ACHN (cell line): Measurements from ENCODE around the gene SPTB.

Source experiments
- DNase-seq: peaks from one replicate; pipeline ENCODE4 v3.0.0-alpha.2; 2015
- in situ Hi-C: cut with HindIII; loops from 2 replicates; pipeline ENCODE4 v1.10.0; 2017; ENCODE audit warnings: low sequenced_read_pairs, low pct_ligation_motif_present, low pct_unique_long_range_greater_than_20kb

The SPTB gene

DNA sequence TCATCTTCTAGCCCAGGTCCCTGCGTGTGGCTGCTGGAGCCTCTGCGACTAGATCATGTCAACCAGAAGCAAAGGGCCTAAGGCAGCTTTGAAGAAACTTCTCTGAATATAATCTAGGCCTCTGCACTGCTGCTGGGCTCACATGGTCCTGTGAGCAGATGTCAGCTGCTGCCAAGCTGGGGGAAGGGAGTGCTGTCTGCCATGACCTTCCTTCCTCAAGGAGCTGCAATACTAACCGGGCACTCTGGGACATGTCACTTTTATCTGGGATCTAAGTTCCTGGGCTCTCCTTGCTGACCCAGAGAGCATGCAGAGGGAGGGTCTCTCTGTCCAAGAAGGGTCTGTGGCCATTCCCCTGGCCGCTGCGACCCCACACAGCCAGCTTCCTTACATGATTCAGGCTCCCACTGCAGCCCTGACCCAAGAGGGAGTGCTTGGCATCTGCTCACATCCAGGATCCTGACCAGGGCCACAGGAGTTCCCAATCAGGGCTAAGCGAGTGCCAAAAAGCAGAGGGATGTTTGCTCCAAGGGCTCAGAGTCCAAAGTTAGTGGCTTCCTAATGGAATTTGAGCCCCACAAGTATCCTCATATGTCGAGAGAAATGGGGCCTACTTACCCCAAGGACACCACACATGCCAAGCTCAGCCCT lies 101.5 kb downstream of the SPTB start:
- no peak for DNase-seq
- in situ Hi-C loops, result no loop called here

DNA sequence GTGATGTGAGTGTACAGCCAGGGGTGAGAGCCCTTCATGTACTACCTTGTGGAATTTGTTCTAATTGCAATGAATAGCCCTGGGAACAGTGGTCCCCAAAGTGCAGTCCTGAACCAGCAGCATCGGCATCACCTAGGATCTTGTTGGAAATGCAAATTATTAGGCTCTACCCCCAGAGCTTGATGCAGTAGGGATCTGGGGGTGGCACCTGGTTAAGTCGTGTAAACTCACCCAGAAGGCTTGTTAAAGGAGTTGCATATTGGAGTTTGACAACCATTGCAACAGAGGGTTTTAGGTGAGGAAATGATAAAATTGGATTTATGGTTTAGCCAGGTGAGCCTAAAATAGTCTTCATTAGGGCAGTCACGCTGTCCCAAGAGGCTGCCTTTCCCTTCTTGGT lies 102.2 kb downstream of the SPTB start:
- DNase-seq, result no peak
- in situ Hi-C loops, result no loop called here

DNA sequence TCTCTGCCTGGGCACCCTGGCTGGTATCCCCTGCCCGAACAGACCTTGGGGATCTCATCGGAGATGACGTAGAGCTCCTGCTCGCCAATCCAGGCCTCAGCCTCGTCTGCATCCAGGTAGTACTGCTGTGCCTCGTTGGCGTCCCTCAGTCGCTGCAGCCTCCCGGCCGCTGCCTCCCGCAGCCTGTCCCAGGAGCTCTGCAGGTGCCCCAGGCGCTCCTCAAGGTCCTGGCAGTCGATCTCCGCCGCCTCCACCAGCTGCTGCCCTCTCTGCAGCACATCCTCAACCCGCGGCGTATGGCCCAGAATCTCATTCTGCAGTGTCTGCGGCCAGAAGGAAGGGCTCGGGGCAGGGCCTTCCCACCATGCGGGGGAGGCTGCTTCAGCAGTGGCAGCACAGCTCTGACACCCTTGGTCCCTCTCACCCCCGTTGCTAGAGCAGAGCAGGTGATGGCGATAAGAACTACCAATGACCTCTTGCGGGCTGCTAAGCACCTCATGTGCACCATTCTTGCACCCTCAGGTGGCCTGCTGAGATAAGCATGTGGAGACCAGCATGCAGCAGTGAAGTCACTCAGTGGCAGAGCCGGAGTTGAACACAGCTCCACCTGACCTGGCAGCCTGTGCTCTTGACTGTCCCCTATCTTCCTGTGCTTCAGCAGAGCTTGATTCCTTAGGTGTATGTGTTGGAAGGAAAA lies 104.5 kb downstream of the SPTB start:
- in situ Hi-C loops, result no loop called here
- DNase-seq, result no peak

DNA sequence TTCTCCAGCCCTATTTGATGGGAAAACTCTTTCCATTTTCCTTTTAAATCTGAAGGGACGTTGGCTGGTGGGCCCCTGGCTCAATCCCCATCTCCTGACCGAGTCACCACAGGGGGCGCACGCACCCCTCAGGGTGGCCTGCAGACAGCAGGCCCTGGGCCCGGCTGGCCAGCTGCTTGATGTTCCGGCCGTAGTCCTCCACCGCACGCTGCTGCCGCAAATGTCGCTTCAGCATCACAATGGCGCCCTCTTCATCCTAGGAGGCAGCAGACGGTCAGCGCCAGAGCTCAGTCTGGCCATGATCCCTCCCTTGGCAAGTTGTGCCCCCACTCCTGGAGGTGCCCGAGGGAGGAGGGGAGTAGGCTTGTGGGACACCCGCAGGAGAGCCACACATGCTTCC lies 105.4 kb downstream of the SPTB start:
- in situ Hi-C loops, result no loop called here
- no peak for DNase-seq

DNA sequence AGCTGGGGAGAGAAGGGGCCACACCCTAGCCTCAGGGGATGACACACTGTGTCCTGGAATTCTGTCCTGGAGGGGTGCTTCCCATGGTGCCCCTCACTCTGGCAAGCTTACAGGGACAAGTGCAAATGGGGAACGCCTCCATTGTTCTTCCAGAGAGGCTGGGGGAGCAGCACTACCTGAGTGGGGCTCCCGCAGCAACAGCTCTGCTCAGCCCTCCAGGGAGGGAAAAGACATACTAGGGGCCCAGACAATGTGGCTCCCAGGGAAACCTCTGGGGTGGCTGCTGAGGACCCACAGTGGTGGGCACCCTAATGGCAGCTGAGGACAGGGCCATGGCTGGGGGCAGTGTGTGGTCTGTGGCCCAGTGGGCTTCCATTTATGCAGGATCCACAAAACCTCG lies 106.1 kb downstream of the SPTB start:
- DNase-seq, result no peak
- in situ Hi-C loops, result no loop called here

DNA sequence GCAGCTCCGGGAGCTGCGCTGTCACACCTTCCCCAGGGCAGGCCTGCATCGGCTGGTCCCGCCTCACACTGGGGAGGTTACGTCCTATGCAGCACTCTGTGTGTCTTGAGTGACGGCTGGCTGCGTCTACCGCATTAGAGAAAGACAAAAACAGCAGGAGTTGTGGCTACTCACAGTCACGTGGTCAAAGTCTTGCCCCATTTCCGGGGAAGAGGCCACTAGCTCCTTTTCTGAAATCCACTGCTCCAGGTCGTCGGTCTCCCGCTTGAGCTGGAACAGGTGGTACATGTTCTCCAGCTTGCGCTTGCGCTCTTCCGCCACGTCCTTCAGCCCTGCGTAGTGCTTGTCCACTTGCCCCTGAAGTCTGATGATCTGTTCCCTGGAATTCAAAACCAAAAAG lies 106.7 kb downstream of the SPTB start:
- in situ Hi-C loops, result no loop called here
- DNase-seq, result no peak

DNA sequence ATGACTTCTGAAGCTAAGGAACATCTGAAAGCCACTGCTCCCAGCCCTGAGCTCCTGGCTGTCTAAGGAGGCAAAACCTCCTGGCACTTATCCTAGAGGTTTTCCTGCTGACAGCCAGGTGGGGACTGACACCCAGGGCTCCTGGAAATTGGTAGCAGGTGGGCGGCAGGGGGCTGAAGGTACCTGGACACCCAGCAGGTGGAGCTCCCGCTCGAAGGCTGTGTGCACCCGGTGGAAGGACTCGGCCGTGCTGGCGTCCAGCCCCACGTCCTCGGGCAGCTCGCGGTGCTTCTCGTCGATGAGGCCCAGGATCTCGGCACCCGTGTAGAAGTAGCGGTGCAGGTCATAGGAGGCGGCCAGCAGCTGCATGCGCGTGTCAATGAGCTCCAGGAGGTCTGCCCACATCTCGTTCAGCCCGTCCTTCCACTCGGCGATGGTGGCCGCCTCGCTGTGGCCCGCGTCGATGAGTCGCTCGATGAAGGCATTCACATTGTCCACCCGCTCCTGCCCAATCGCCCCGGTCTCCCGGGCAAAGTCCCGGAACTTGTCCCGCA lies 107.2 kb downstream of the SPTB start:
- no peak for DNase-seq
- in situ Hi-C loops, result no loop called here

DNA sequence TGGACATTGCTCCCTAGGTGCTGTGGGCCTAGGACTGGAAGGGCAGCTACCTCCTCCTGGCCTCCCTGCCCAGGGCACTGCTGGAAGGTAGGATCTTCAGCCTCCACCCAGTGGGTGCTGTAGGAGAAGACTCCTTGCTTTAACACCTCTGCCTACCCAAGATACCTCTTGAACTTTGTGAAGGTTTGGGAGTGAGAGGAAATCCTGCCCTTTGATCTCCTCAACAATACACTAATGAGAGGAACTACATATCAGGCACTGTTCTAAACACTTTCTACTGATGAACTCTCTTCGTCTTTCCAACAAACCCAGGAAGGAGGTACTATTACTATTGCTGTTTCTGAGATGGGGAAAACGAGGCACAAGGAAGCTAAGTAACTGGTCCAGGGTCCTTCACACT lies 108.5 kb downstream of the SPTB start:
- in situ Hi-C loops, result no loop called here
- DNase-seq, result no peak

DNA sequence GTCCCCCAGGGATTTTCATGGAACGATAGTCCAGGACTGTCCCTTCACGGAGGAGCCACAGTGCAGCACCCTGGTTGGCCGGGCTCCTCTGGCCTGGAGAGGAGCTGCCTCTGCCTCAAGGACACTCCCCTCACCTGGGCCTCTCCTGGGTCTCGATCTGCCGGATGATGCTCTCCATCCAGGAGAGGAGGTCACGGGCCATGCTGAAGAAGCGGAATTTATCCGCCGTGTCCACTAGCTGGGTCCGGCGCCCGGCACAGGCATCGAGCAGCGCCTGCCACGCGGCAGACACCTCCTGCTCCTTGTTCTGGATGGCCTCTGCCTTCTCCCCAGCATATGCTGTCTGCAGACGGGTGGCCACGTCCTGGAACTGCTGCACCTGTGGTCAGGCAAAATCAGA lies 109.0 kb downstream of the SPTB start:
- in situ Hi-C loops, result no loop called here
- DNase-seq, result no peak

DNA sequence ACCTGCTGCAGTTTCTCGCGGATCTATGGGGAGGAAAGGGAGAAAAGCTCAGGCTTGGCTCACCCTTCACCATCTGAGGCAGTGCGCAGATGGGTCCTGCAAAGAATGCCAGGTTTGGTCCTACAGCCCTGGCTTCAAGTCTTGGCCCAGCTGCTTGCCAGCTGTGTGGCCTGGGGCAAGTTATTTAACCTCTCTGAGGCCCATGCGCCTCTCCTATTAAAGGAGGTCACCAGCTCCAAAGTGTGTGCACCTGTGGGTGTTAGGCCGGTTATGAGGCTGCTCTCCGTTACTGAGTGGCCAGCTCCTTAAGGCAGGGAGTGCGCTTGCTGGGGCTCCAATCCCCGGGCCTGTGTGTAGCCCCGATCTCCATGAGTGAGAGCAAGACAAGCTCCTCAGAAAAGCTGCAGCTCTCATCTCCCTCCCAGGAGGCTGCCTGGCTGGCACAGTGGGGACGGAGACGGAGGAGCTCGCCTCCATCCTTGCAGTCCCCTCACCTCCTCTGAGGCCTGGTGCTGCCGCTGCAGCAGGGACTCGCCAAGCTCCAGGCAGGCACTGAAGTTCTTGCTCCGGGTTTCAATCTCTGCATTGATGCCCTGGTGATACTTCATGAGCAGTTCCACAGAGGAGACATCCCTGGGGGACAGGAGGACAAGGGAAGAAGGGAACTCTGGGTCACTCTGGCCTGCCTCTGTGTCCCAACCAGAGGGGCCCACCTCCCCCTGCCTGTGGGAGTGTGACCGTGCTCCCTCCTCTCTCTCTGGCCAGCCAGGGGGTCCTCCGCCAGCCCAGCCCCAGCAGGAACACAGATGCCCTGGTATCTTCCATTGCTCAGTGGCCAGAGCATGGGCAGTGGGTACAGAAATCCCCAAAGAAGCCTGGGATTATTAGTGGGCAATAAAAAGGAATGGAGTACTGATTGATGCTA lies 110.3 kb downstream of the SPTB start:
- no peak for DNase-seq
- in situ Hi-C loops, result no loop called here

DNA sequence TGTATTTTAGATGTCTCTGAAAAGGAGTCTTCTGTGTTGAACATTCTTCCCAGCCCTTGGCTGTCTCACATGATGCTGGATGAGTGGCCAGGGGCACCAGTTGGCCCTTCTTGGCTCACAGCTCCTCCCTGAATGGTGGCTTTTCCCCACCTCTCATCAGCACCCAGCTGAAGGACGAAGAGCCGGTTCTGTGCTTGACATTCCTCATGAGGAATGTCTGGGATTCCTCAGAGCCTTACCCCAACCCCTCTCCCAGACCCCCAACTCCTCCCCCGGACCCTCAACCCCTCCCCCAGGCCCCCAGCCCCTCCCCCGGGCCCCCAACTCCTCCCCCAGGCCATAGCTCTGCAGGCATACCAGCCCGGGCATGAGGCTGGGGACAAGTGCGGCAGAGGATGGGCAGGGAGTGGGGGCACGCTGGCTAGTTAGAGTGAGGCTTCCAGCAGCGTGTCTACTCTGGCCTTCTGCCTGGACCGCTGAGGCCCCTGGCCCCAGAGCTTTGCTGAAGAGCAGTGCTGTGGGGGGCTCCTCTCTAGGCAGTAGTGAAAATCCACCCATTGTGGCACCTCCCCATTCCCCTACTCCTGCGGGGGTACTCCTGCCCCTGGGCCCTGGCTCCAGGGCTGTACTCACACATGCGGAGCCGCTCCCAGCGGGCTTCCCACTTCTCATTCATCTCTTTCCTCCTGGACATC lies 111.2 kb downstream of the SPTB start:
- no peak for DNase-seq
- in situ Hi-C loops, result no loop called here

DNA sequence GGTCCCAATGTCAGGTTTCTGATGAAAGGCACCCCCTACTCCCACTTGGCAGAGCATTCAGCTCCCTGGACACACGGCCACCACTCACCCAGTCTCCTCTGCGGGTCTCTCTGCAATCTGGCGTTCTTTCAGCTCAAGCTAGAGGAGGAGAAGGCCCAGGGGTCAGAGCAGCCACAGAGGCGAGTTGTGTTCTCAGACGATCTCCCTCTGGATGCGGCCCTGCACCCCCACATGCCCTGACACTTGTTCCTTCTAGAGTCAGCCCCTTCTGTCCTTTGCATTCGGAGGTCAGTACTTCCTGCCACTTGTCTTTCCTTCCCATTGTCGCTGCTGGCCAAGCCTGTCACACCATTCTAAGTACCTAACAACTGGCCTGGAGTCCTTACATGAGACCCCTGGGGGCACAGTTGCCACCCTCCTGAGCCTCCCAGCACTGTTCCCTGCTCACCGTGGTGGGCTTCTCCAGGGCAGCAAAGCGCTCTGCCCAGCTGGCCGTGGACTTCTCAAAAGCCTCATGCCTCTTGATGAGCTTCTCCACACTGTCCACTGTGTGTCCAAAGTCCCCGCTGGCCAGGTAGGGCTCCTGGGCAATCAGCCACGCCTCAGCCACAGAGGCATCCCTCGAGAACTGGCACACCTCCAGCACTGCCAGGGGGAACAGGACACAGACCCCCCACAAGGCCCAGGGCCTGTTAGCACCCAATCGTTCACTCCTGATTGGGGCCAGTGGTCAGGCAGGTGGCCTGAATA lies 112.3 kb downstream of the SPTB start:
- DNase-seq, result no peak
- in situ Hi-C loops, result no loop called here

DNA sequence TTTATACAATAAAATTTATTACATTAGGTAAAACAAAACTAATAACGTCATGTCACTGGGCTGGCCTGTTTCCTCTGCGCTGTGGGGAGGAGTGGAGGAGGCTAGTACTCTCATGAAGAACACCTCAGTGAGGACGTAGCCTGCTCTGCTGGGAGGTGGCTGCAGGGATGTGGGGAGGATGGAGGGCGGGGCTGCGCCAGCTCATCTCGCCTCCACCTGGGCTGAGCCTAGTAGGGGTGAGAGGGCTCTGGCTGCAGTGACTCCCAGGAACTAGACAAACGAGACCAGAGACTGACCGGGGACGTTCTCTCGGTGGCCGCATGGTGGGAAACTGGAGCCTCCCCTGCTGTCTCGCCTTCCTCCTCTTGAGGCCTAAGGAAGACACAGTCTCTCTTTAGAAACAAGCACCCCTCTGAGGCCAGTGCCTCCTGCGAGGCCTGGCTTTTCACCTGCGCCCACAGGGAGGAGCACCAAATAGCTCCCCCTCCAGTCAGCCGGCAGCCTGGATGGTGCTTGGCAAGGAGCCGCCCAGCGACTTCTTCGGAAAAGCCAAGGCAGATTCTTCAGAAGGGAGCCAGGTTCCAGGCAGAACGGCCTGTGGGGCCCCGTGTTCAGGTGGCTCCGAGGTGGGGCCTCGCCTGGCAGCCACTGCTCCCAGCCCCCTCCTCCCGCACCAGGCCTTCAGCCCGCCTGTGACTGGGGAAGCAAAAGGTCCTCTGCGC lies 113.1 kb downstream of the SPTB start:
- no peak for DNase-seq
- in situ Hi-C loops, result no loop called here

DNA sequence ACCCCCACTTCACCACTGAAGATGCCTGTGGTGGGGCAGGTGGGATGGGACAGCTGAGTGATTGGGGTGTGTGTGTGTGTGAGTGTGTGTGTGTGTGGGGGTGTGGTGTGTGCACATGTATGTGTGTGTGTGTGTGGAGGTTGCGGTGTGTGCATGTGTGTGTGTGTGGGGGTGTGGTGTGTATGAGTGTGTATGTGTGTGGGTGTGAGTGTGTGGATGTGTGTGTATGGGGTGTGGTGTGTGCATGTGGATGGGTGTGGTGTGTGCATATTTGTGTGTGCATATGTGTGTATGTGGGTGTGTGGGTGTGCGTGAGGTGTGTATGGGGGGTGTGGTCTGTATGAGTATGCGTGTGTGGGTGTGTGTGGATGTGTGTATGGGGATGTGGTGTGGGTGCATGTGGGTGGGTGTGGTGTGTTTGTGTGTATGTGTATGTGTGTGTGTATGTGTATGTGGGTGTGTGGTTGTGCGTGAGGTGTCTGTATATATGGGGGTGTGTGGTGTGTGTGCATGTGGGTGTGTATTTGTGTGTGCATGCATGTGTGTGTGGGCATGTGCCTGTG lies 113.9 kb downstream of the SPTB start:
- in situ Hi-C loops, result no loop called here

DNA sequence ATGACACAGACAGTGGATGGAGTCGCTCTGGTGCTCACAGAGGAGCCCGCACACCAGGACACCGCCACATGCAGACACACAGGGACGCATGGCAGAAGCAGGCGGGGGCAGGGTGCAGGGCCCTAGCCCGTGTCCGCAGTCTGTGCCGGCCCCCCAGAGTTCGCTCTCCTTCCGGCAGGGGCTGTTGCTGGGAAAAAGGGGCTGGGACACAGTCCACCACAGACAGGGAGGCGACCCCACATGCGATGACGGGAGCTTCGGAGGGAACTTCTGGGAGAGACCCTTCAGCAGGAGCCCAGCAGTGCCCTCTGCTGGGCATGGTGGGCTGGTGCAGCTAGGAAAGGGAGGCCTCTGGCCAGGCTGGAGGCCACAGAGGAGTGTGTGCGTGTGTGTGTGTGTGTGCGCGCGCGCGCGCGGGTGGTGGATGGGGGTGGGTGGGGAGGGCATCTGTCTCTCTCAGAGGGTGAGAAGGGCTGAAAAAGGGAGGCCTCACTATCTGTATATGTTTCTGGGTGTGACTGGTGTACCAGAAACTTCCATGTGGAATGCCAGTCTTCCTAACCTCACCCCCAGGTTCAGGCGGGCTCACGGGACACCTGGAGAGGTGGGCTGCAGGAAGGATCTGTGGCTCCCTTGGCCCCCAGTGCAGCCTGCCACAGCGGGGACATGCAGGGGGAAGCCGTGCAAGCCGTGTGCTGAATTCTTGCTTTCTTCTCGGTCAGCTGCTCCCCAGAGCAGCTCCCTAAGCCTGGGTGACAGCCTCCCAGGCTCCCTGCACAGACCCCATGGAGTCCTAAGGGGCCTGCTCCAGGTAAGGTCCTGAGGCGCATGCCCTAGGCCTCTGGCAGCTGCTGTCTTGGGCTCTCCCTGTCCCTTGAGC lies 114.8 kb downstream of the SPTB start:
- in situ Hi-C loops, result no loop called here
- DNase-seq, result peak; percentile 61

More for the DNA sequence above, 113.9 kb downstream of the SPTB start:
- DNase-seq, result no peak
